ENCODE results near the gene PDZD2. TPM values are rescaled to one million over a fixed set of nuclear protein-coding genes. Genes with fewer than 3 reads are reported as not detected.

Gene PDZD2
- polyA plus RNA-seq, 3 donors, result 0.10 TPM; not detected in 2

DNA sequence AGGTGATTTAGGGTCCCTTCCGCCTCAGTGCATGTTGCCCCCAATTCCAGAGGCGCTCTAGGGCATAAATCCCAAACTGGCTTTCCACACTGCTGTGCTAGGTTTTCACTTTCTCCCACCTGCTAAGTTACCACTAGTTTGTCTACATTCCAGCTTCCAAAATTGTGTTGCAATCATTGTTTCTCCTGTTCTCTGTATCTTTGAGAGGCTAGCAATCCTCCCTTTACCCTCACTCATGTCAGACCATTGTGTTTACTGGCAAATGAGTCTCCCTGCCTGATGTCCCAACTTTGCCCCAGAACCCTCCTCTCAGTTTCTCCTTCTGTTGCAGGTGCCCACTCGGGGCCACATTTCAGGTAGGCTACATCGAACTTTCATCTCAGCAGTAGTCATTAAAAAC lies 221.3 kb downstream of the PDZD2 start:
- no peak overlapping the region for H2AFZ ChIP-seq (ENCODE audit: insufficient read depth, low read depth, low read length, poor library complexity, severe bottlenecking)
- H3K9ac ChIP-seq (ENCODE audit: insufficient read depth, low read length, poor library complexity, severe bottlenecking), result no peak overlapping the region
- H3K27me3 Mint-ChIP-seq (ENCODE audit: low read depth in 3 of 3), result peaks cover 19 to 29% (median 25%) of the 10 kb centered on the region in 3 donors
- H3K79me2 ChIP-seq (ENCODE audit: insufficient read depth, low read length), result no peaks in the 10 kb centered on the region
- H3K4me3 ChIP-seq (replicated peaks in 1 of 3; ENCODE audit: low read depth in 2 of 3, low read length in 3 of 3), result no peak overlapping the region
- intact Hi-C loops (cut with micrococcal nuclease), result no loop called here
- H3K36me3 ChIP-seq (replicated peaks in 1 of 2; ENCODE audit: control insufficient read depth in 1 of 2, insufficient read depth in 2 of 2, low read length in 2 of 2), result no peaks in the 10 kb centered on the region
- H4K20me1 ChIP-seq (ENCODE audit: insufficient read depth, low read length), result no peaks in the 10 kb centered on the region
- H3K4me2 ChIP-seq (replicated peaks; ENCODE audit: extremely low read depth, low read length, poor library complexity, severe bottlenecking), result no peak overlapping the region
- 94% methylated on average over 3 of the region's 4 CpGs for WGBS (ENCODE audit: insufficient coverage)
- H3K4me3 Mint-ChIP-seq, result no peak overlapping the region
- H3K27me3 ChIP-seq (ENCODE audit: control insufficient read depth in 2 of 2, insufficient read depth in 2 of 2, low read length in 2 of 2), result peaks cover 9 to 14% of the 10 kb centered on the region in 2 donors
- H3K27ac Mint-ChIP-seq, result no peak overlapping the region
- peaks cover 23 to 35% of the 10 kb centered on the region in 2 donors for H3K9me3 ChIP-seq (replicated peaks in 1 of 2; ENCODE audit: control insufficient read depth in 1 of 2, insufficient read depth in 1 of 2, low read length in 2 of 2)
- TF ChIP-seq CTCF (IDR thresholded peaks at IDR 0.05), result no peak
- H3K9me3 Mint-ChIP-seq, result peaks cover 17 to 34% (median 33%) of the 10 kb centered on the region in 7 donors
- H3K27ac ChIP-seq (ENCODE audit: low read depth in 1 of 2, low read length in 2 of 2), result no peak overlapping the region
- H3K4me1 Mint-ChIP-seq, result peaks cover 8% of the 10 kb centered on the region
- peaks cover 0 to 2% of the 10 kb centered on the region in 2 donors for H3K36me3 Mint-ChIP-seq
- peaks cover 1 to 4% of the 10 kb centered on the region in 2 donors for H3K4me1 ChIP-seq (ENCODE audit: control insufficient read depth in 1 of 2, insufficient read depth in 2 of 2, low read length in 2 of 2)
- DNase-seq, result no peak

DNA sequence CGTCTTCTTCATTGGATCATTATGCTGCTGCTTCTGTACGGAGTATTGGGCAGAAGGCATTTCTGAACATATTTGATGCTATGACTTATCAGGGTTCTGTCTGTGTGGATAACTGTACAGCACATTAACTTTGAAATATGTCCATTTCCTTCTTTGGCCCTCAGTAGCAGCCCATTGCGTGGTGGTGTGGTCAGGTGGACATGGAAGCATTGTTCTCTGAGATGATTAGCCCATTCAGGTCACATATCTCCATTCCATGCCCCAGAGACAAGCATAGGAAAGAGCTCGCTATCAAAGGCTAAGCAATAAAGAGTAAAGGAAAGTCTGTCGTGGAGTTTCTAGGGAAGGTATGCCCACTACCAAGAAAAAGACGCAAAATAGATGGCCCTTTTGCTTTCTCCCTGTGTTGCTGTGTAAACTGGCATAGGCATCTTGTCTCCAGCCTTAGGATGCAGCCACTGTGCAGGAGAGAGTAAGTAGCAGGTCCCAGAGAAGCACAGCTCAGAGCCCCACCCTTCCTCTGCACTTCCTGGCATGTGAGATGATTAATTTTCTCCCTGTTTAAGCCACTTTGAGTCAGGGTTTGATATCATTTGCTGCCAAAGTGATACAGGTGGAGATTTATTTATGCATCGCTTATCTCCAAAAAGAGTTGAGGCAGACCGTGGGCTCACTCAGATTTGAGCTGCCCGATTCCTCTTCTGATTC lies 221.9 kb downstream of the PDZD2 start:
- Histone ChIP-seq H2AFZ (ENCODE audit: insufficient read depth, low read depth, low read length, poor library complexity, severe bottlenecking) (no peak overlapping the region), H3K4me1 (ENCODE audit: control insufficient read depth in 1 of 2, insufficient read depth in 2 of 2, low read length in 2 of 2) (no peaks in the 10 kb centered on the region), H3K79me2 (ENCODE audit: insufficient read depth, low read length) (no peaks in the 10 kb centered on the region), H3K27ac (ENCODE audit: low read depth in 1 of 2, low read length in 2 of 2) (no peak overlapping the region), H3K4me2 (replicated peaks; ENCODE audit: extremely low read depth, low read length, poor library complexity, severe bottlenecking) (no peak overlapping the region), H4K20me1 (ENCODE audit: insufficient read depth, low read length) (no peaks in the 10 kb centered on the region), H3K36me3 (replicated peaks in 1 of 2; ENCODE audit: control insufficient read depth in 1 of 2, insufficient read depth in 2 of 2, low read length in 2 of 2) (no peaks in the 10 kb centered on the region), H3K4me3 (replicated peaks in 1 of 3; ENCODE audit: low read depth in 2 of 3, low read length in 3 of 3) (no peak overlapping the region), H3K27me3 (ENCODE audit: control insufficient read depth in 2 of 2, insufficient read depth in 2 of 2, low read length in 2 of 2) (peaks cover 3 to 8% of the 10 kb centered on the region in 2 donors), H3K9me3 (replicated peaks in 1 of 2; ENCODE audit: control insufficient read depth in 1 of 2, insufficient read depth in 1 of 2, low read length in 2 of 2) (peaks cover 23 to 34% of the 10 kb centered on the region in 2 donors), H3K9ac (ENCODE audit: insufficient read depth, low read length, poor library complexity, severe bottlenecking) (no peak overlapping the region)
- H3K4me1 Mint-ChIP-seq, result peaks cover 4% of the 10 kb centered on the region
- H3K27me3 Mint-ChIP-seq (ENCODE audit: low read depth in 3 of 3), result peaks cover 17 to 25% (median 20%) of the 10 kb centered on the region in 3 donors
- 100% methylated on average over 1 of the region's 9 CpGs for WGBS (ENCODE audit: insufficient coverage)
- H3K9me3 Mint-ChIP-seq, result peaks cover 17 to 36% (median 33%) of the 10 kb centered on the region in 7 donors
- peaks cover 0 to 2% of the 10 kb centered on the region in 2 donors for H3K36me3 Mint-ChIP-seq
- intact Hi-C loops (cut with micrococcal nuclease), result no loop called here
- no peak for DNase-seq
- no peak overlapping the region for H3K4me3 Mint-ChIP-seq
- H3K27ac Mint-ChIP-seq, result no peak overlapping the region
- TF ChIP-seq CTCF (IDR thresholded peaks at IDR 0.05), result no peak

Measured in CD14-positive monocyte (primary cell).